ENCODE measurements around the gene CTNNA1.

CTNNA1 gene

GRCh38 chr5:138972836-138973235 is 219.6 kb downstream of the CTNNA1 start:
- no peaks in the 10 kb centered on the region for H3K36me3 ChIP-seq (ENCODE audit: control insufficient read depth, insufficient read depth, low read length)
- H3K9me3 ChIP-seq (ENCODE audit: control insufficient read depth, insufficient read depth, low read length): no peaks in the 10 kb centered on the region
- no peaks in the 10 kb centered on the region for H3K27me3 ChIP-seq (ENCODE audit: control insufficient read depth, insufficient read depth, low read length)
- H3K4me3 ChIP-seq (ENCODE audit: low read depth, low read length): no peak overlapping the region
- H3K9ac ChIP-seq (ENCODE audit: low read depth, low read length): no peak overlapping the region
- no peaks in the 10 kb centered on the region for H3K4me1 ChIP-seq (ENCODE audit: control insufficient read depth, insufficient read depth, low read length)

- H3K4me1 ChIP-seq (ENCODE audit: control insufficient read depth, insufficient read depth, low read length): no peaks in the 10 kb centered on the region
- H3K27me3 ChIP-seq (ENCODE audit: control insufficient read depth, insufficient read depth, low read length): no peaks in the 10 kb centered on the region
- no peak overlapping the region for H3K9ac ChIP-seq (ENCODE audit: low read depth, low read length)
- H3K36me3 ChIP-seq (ENCODE audit: control insufficient read depth, insufficient read depth, low read length): no peaks in the 10 kb centered on the region
- no peaks in the 10 kb centered on the region for H3K9me3 ChIP-seq (ENCODE audit: control insufficient read depth, insufficient read depth, low read length)
- H3K4me3 ChIP-seq (ENCODE audit: low read depth, low read length): no peak overlapping the region
Measured at GRCh38 chr5:138974227-138975063, 221.2 kb downstream of the CTNNA1 start.

GRCh38 chr5:138975098-138975847 is 222.0 kb downstream of the CTNNA1 start:
- H3K9ac ChIP-seq (ENCODE audit: low read depth, low read length): no peak overlapping the region

GRCh38 chr5:138978080-138978479 is 224.9 kb downstream of the CTNNA1 start:
- no peaks in the 10 kb centered on the region for H3K36me3 ChIP-seq (ENCODE audit: control insufficient read depth, insufficient read depth, low read length)
- H3K27me3 ChIP-seq (ENCODE audit: control insufficient read depth, insufficient read depth, low read length): no peaks in the 10 kb centered on the region
- H3K4me1 ChIP-seq (ENCODE audit: control insufficient read depth, insufficient read depth, low read length): no peaks in the 10 kb centered on the region
- no peak overlapping the region for H3K4me3 ChIP-seq (ENCODE audit: low read depth, low read length)
- H3K9me3 ChIP-seq (ENCODE audit: control insufficient read depth, insufficient read depth, low read length): no peaks in the 10 kb centered on the region
- H3K9ac ChIP-seq (ENCODE audit: low read depth, low read length): no peak overlapping the region

More at GRCh38 chr5:138975098-138975847, 222.0 kb downstream of the CTNNA1 start:
- no peak overlapping the region for H3K4me3 ChIP-seq (ENCODE audit: low read depth, low read length)
- no peaks in the 10 kb centered on the region for H3K27me3 ChIP-seq (ENCODE audit: control insufficient read depth, insufficient read depth, low read length)
- no peaks in the 10 kb centered on the region for H3K4me1 ChIP-seq (ENCODE audit: control insufficient read depth, insufficient read depth, low read length)
- H3K9me3 ChIP-seq (ENCODE audit: control insufficient read depth, insufficient read depth, low read length): no peaks in the 10 kb centered on the region
- H3K36me3 ChIP-seq (ENCODE audit: control insufficient read depth, insufficient read depth, low read length): no peaks in the 10 kb centered on the region

GRCh38 chr5:138978581-138978980 is 225.4 kb downstream of the CTNNA1 start:
- no peak overlapping the region for H3K9ac ChIP-seq (ENCODE audit: low read depth, low read length)

GRCh38 chr5:138979684-138980280 is 226.6 kb downstream of the CTNNA1 start:
- Histone ChIP-seq H3K9ac (ENCODE audit: low read depth, low read length) (no peak overlapping the region), H3K4me1 (ENCODE audit: control insufficient read depth, insufficient read depth, low read length) (no peaks in the 10 kb centered on the region), H3K9me3 (ENCODE audit: control insufficient read depth, insufficient read depth, low read length) (no peaks in the 10 kb centered on the region), H3K4me3 (ENCODE audit: low read depth, low read length) (no peak overlapping the region), H3K36me3 (ENCODE audit: control insufficient read depth, insufficient read depth, low read length) (no peaks in the 10 kb centered on the region), H3K27me3 (ENCODE audit: control insufficient read depth, insufficient read depth, low read length) (no peaks in the 10 kb centered on the region)

More at GRCh38 chr5:138978581-138978980, 225.4 kb downstream of the CTNNA1 start:
- no peaks in the 10 kb centered on the region for H3K4me1 ChIP-seq (ENCODE audit: control insufficient read depth, insufficient read depth, low read length)
- H3K36me3 ChIP-seq (ENCODE audit: control insufficient read depth, insufficient read depth, low read length): no peaks in the 10 kb centered on the region
- H3K4me3 ChIP-seq (ENCODE audit: low read depth, low read length): no peak overlapping the region
- H3K9me3 ChIP-seq (ENCODE audit: control insufficient read depth, insufficient read depth, low read length): no peaks in the 10 kb centered on the region
- H3K27me3 ChIP-seq (ENCODE audit: control insufficient read depth, insufficient read depth, low read length): no peaks in the 10 kb centered on the region

GRCh38 chr5:138980441-138980840 is 227.2 kb downstream of the CTNNA1 start:
- H3K9ac ChIP-seq (ENCODE audit: low read depth, low read length): no peak overlapping the region
- no peak overlapping the region for H3K4me3 ChIP-seq (ENCODE audit: low read depth, low read length)

DNA sequence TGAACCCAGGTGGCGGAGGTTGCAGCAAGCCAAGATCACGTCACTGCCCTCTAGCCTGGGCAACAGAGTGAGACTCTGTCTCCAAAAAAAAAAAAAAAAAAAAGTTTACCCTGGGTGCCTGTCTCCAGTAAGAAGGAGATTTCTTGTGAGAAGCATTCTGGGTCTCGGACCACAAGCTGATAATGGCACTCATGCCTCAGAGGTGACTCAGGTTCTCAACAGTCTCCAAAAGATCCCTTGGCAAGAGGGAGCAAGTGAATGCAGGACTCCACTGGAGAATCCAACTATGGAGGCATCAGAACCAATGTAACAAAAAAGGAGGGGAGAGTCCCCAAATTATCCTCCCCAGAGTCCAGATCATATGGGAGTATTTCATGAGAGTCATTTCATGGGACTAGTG is 227.9 kb downstream of the CTNNA1 start:
- H3K9ac ChIP-seq (ENCODE audit: low read depth, low read length): no peak overlapping the region
- no peak overlapping the region for H3K4me3 ChIP-seq (ENCODE audit: low read depth, low read length)
- H3K36me3 ChIP-seq (ENCODE audit: control insufficient read depth, insufficient read depth, low read length): no peaks in the 10 kb centered on the region
- H3K4me1 ChIP-seq (ENCODE audit: control insufficient read depth, insufficient read depth, low read length): no peaks in the 10 kb centered on the region
- no peaks in the 10 kb centered on the region for H3K9me3 ChIP-seq (ENCODE audit: control insufficient read depth, insufficient read depth, low read length)
- no peaks in the 10 kb centered on the region for H3K27me3 ChIP-seq (ENCODE audit: control insufficient read depth, insufficient read depth, low read length)

More at GRCh38 chr5:138980441-138980840, 227.2 kb downstream of the CTNNA1 start:
- no peaks in the 10 kb centered on the region for H3K36me3 ChIP-seq (ENCODE audit: control insufficient read depth, insufficient read depth, low read length)
- no peaks in the 10 kb centered on the region for H3K4me1 ChIP-seq (ENCODE audit: control insufficient read depth, insufficient read depth, low read length)
- H3K27me3 ChIP-seq (ENCODE audit: control insufficient read depth, insufficient read depth, low read length): no peaks in the 10 kb centered on the region
- H3K9me3 ChIP-seq (ENCODE audit: control insufficient read depth, insufficient read depth, low read length): no peaks in the 10 kb centered on the region

DNA sequence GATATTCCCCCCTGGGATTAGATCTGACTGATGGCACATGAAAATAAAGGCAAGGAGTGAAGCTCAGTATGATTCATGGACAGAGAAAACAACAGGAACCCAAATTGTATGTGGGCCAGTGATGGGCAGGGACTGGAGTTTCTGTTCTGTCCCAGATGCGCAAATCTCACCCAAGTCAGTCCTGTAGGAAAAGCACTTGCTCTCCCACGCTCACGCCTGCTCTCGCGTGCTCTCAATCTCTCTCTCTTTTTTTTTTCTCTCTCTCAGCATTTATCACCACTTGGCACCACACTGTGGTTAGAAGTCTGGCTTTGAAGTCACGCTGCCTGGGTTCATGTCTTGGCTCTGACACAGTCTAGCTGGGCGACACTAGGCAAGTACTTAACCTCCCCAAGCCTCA is 228.4 kb downstream of the CTNNA1 start:
- Histone ChIP-seq H3K9me3 (ENCODE audit: control insufficient read depth, insufficient read depth, low read length) (no peaks in the 10 kb centered on the region), H3K36me3 (ENCODE audit: control insufficient read depth, insufficient read depth, low read length) (no peaks in the 10 kb centered on the region), H3K4me3 (ENCODE audit: low read depth, low read length) (no peak overlapping the region), H3K4me1 (ENCODE audit: control insufficient read depth, insufficient read depth, low read length) (no peaks in the 10 kb centered on the region), H3K9ac (ENCODE audit: low read depth, low read length) (no peak overlapping the region), H3K27me3 (ENCODE audit: control insufficient read depth, insufficient read depth, low read length) (no peaks in the 10 kb centered on the region)

DNA sequence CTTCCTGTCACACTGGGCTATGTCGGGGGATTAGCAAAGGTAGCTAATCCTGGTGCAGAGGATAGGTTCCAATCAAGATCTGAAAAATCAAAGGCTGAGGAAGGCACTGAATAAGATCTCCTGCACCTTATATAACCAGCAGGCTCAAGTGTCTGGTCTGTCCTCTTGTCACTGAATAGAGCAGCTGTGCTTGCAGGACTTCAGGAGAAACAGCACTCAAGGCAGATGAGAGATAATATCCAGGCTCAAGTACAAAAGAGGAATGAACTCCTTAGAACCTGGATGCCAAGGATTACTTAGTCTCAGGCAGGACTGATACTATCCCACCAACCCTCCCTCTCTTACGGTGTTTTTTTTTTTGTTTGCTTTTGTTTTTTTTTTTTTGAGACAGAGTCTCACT is 230.8 kb downstream of the CTNNA1 start:
- no peaks in the 10 kb centered on the region for H3K27me3 ChIP-seq (ENCODE audit: control insufficient read depth, insufficient read depth, low read length)
- H3K36me3 ChIP-seq (ENCODE audit: control insufficient read depth, insufficient read depth, low read length): no peaks in the 10 kb centered on the region
- no peaks in the 10 kb centered on the region for H3K9me3 ChIP-seq (ENCODE audit: control insufficient read depth, insufficient read depth, low read length)
- H3K9ac ChIP-seq (ENCODE audit: low read depth, low read length): no peak overlapping the region
- no peak overlapping the region for H3K4me3 ChIP-seq (ENCODE audit: low read depth, low read length)
- H3K4me1 ChIP-seq (ENCODE audit: control insufficient read depth, insufficient read depth, low read length): no peaks in the 10 kb centered on the region
